HEK293T (cell line): ENCODE data around the gene TTC7B.

Experiments used
- ARNT ChIP-seq: fragments of 450-650 bp; IDR thresholded peaks from 2 replicates; pipeline ENCODE4 v1.6.1; 2017; ENCODE audit warnings: mild to moderate bottlenecking
- BHLHE40 ChIP-seq: fragments of 450-650 bp; IDR thresholded peaks from 2 replicates; pipeline ENCODE4 v1.6.1; 2016; ENCODE audit warnings: mild to moderate bottlenecking, moderate library complexity, borderline replicate concordance
- CTBP1 ChIP-seq: fragments of 450-650 bp; IDR thresholded peaks from 2 replicates; pipeline ENCODE4 v1.6.1; 2016; ENCODE audit warnings: borderline replicate concordance
- FOXA1 ChIP-seq: fragments of 450-650 bp; IDR thresholded peaks from 2 replicates; pipeline ENCODE4 v1.6.1; 2016; ENCODE audit warnings: mild to moderate bottlenecking
- FOXK2 ChIP-seq: fragments of 450-650 bp; IDR thresholded peaks from 2 replicates; pipeline ENCODE4 v1.6.1; 2016; ENCODE audit warnings: mild to moderate bottlenecking
- FOXM1 ChIP-seq: fragments of 450-650 bp; IDR thresholded peaks from 2 replicates; pipeline ENCODE4 v1.6.1; 2017; ENCODE audit warnings: mild to moderate bottlenecking, borderline replicate concordance
- HDGF ChIP-seq: fragments of 450-650 bp; IDR thresholded peaks from 2 replicates; pipeline ENCODE4 v1.6.1; 2017; ENCODE audit warnings: antibody characterized with exemption, borderline replicate concordance
- L3MBTL2 ChIP-seq: fragments of 450-650 bp; conservative IDR thresholded peaks from 2 replicates; pipeline ENCODE4 v1.6.1; 2016; ENCODE audit warnings: mild to moderate bottlenecking
- SP1 ChIP-seq: fragments of 450-650 bp; IDR thresholded peaks from 2 replicates; pipeline ENCODE4 v1.6.1; 2017
- SUZ12 ChIP-seq: fragments of 450-650 bp; IDR thresholded peaks from 2 replicates; pipeline ENCODE4 v1.6.1; 2016; ENCODE audit warnings: mild to moderate bottlenecking
- TARDBP ChIP-seq: fragments of 450-650 bp; IDR thresholded peaks from 2 replicates; pipeline ENCODE4 v1.6.1; 2016
- ZNF384 ChIP-seq: fragments of 450-650 bp; IDR thresholded peaks from 2 replicates; pipeline ENCODE4 v1.6.1; 2016
- TF ChIP-seq, protein P1 (sequence below): fragments of 450-650 bp; IDR thresholded peaks from 2 replicates; pipeline ENCODE4 v1.6.1; 2016

DNA sequence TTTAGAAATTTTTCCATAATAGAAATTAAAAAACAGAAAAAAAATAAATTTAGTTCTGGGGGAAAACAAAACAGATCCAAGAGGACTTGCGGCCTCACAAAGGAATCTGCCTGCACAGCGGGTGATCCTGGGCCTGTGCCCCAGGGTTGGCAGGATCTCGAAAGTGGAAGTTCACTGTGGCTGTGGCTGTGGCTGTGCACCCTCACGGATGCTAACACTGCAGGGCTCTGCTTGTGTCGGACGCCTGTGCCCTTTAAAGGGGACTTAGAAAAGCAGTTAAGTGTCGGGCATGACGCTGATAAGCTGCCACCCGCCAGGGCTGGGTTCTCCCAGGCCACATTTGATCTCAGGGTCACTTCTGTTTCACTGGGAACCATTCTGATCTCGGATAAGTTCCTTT, 209.1 kb downstream of the TTC7B start:
- TF ChIP-seq ZNF384: no peak
- no peak for TF ChIP-seq FOXA1
- TF ChIP-seq TARDBP: no peak
- TF ChIP-seq, protein P1, sequence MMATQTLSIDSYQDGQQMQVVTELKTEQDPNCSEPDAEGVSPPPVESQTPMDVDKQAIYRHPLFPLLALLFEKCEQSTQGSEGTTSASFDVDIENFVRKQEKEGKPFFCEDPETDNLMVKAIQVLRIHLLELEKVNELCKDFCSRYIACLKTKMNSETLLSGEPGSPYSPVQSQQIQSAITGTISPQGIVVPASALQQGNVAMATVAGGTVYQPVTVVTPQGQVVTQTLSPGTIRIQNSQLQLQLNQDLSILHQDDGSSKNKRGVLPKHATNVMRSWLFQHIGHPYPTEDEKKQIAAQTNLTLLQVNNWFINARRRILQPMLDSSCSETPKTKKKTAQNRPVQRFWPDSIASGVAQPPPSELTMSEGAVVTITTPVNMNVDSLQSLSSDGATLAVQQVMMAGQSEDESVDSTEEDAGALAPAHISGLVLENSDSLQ: no peak
- no peak for TF ChIP-seq BHLHE40
- no peak for TF ChIP-seq ARNT
- no peak for TF ChIP-seq SP1
- no peak for TF ChIP-seq FOXK2
- TF ChIP-seq SUZ12: no peak
- no peak for TF ChIP-seq L3MBTL2
- TF ChIP-seq CTBP1: no peak
- TF ChIP-seq FOXM1: no peak
- TF ChIP-seq HDGF: no peak
